ENCODE results near the gene MARCHF10.

Gene MARCHF10

GRCh38 chr17:62749926-62750325 is 58.2 kb downstream of the MARCHF10 start:
- TF ChIP-seq, protein P1, sequence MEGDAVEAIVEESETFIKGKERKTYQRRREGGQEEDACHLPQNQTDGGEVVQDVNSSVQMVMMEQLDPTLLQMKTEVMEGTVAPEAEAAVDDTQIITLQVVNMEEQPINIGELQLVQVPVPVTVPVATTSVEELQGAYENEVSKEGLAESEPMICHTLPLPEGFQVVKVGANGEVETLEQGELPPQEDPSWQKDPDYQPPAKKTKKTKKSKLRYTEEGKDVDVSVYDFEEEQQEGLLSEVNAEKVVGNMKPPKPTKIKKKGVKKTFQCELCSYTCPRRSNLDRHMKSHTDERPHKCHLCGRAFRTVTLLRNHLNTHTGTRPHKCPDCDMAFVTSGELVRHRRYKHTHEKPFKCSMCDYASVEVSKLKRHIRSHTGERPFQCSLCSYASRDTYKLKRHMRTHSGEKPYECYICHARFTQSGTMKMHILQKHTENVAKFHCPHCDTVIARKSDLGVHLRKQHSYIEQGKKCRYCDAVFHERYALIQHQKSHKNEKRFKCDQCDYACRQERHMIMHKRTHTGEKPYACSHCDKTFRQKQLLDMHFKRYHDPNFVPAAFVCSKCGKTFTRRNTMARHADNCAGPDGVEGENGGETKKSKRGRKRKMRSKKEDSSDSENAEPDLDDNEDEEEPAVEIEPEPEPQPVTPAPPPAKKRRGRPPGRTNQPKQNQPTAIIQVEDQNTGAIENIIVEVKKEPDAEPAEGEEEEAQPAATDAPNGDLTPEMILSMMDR (IDR thresholded peaks at IDR 0.05; ENCODE audit: control insufficient read depth, insufficient read depth, low read depth, low read length, missing control alignments) = no peak
- DNase-seq (ENCODE audit: low read depth) = no peak
- H3K4me3 ChIP-seq (ENCODE audit: control insufficient read depth, low read depth, low read length) = no peak overlapping the region

- TF ChIP-seq, protein P1 (IDR thresholded peaks at IDR 0.05; ENCODE audit: control insufficient read depth, insufficient read depth, low read depth, low read length, missing control alignments) = no peak
- no peak overlapping the region for H3K4me3 ChIP-seq (ENCODE audit: control insufficient read depth, low read depth, low read length)
- DNase-seq (ENCODE audit: low read depth) = no peak
Observed at GRCh38 chr17:62746941-62747340, 61.2 kb downstream of the MARCHF10 start.

- TF ChIP-seq, protein P1 (IDR thresholded peaks at IDR 0.05; ENCODE audit: control insufficient read depth, insufficient read depth, low read depth, low read length, missing control alignments) = no peak
- no peak overlapping the region for H3K4me3 ChIP-seq (ENCODE audit: control insufficient read depth, low read depth, low read length)
- no peak for DNase-seq (ENCODE audit: low read depth)
Observed at GRCh38 chr17:62745806-62746205, 62.3 kb downstream of the MARCHF10 start.

DNA sequence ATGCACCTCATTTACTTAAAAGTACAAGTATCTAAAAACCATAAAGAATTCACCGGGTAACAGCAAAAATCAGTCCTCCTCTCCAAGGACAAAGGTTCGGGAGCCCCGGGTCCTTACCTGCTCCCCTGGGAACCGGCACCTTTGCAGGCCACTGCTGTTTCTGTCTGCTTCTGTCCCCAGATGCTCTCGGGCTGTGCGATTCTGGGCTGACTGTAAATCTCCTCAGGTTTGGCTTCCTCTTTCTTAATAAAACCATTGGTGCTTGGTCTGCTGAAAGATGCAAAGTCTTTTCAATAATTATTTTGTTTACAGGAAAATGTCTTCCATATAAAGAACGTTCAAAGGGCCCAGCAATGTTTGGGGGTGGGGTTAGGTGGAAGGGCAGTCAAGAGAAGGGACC is 63.9 kb downstream of the MARCHF10 start:
- DNase-seq (ENCODE audit: low read depth) = no peak
- TF ChIP-seq, protein P1 (IDR thresholded peaks at IDR 0.05; ENCODE audit: control insufficient read depth, insufficient read depth, low read depth, low read length, missing control alignments) = no peak

DNA sequence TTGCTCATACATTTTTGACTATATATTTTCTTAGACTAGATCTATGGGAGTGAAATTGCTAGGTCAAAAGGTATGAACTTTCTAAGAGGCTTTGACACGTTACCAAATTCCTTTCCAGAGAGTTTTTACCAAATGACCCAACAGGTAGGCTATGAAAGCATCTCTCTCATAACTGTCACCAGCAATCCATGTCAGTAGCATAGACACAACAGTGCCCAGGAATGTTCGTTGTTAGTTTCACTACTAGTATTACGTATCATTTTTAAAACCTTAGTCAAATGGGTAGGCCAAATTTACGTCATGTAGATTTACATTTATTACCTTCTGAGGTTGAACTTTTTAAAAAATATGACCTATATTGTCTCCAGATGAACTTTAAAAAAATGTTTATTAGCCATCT is 66.8 kb downstream of the MARCHF10 start:
- DNase-seq (ENCODE audit: low read depth) = no peak
- TF ChIP-seq, protein P1 (IDR thresholded peaks at IDR 0.05; ENCODE audit: control insufficient read depth, insufficient read depth, low read depth, low read length, missing control alignments) = no peak
- no peak overlapping the region for H3K4me3 ChIP-seq (ENCODE audit: control insufficient read depth, low read depth, low read length)

More for the DNA sequence above, 63.9 kb downstream of the MARCHF10 start:
- no peak overlapping the region for H3K4me3 ChIP-seq (ENCODE audit: control insufficient read depth, low read depth, low read length)

DNA sequence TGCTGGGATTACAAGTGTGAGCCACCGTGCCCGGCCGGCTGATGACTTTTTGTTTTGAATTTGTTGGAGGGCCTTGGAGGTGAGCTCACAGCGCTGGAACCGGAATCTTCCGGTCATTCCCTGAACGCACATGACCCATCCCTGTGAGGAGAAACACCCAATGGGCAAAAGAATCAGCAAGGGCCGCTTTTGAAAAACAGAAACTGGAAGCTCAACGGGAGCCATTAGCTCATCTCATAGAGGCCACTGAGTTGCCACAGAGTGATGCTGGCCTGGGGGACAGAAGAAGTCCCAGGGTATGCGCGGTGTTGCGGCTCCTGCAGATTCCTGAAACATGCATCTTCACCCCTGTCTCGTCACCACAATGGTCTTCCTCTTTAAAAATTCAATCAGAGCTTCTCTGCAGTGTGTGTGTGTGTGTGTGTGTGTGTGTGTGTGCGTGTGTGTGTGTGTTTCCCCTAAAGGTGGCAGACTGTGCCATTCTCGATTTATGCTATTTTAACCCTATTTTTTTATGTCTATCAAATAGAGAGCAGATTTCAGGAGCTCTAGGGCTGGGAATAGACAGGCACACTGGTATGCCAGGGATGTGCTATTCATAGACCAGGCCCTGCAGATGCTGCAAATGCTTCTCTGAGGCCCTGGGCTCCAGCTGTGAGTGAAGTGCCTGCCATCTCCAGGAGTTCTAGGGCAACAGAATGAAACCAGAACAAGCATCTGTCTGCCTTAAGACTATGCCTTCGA is 68.3 kb downstream of the MARCHF10 start:
- TF ChIP-seq, protein P1 (IDR thresholded peaks at IDR 0.05; ENCODE audit: control insufficient read depth, insufficient read depth, low read depth, low read length, missing control alignments) = no peak
- peak; percentile 47 for DNase-seq (ENCODE audit: low read depth)
- H3K4me3 ChIP-seq (ENCODE audit: control insufficient read depth, low read depth, low read length) = no peak overlapping the region
